Stimulated activated CD4-positive, alpha-beta T cell treated with anti-CD3 and anti-CD28 coated beads, Interleukin-4, amount 100 ng/mL, for 4 hours (primary cell): ENCODE data around the gene EPS8L3.
"Not testable (repeated sequence)": the region's sequence is repeated elsewhere in the genome, so short reads cannot be mapped to it uniquely, and the experiment has no call there.

ENCODE experiments used
- DNase-seq, 2 experiments: peaks; one replicate each; pipeline ENCODE4 v3.0.0-alpha.2; 2020

Gene EPS8L3

DNA sequence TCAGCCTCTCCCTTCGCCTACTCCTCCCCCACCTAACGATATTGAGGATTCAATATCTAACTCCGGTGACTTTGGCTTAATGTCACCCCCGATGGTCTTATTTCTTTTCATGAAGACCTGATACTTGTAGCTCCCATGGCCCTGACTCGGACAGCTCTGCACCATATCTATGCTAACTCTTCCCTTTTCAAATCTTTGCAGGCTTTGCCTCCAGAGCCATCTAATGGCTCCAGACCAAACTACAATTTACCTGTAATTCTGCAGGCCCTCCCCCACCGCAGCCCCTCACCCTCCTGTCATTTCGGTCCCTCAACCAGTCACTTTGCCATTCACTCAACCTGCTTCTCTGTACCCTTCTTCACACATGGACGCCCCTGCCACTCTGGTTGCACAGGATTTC lies 59.5 kb downstream of the EPS8L3 start:
- DNase-seq: no peak

DNA sequence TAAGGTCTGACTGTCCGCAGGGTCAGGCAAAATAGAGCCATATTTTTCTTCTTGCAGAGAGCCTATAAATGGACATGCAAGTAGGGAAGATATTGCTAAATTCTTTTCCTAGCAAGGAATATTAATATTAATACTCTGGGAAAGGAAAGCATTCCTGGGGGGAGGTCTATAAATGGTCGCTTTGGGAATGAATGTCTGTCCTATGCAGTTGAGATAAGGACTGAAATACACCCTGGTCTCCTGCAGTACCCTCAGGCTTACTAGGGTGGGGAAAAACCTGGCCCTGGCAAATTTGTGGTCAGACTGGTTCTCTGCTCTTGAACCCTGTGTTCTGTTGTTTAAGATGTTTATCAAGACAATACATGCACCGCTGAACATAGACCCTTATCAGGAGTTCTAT lies 60.8 kb downstream of the EPS8L3 start:
- DNase-seq: not testable (repeated sequence)
